HT1080 (cell line): ENCODE results near the gene EIF3I. TPM values are rescaled to one million over a fixed set of nuclear protein-coding genes. Genes with fewer than 3 reads are reported as not detected.

Source experiments
- DNase-seq: peaks from one replicate; pipeline ENCODE4 v3.0.0-alpha.2; 2015; ENCODE audit warnings: low read depth
- polyA plus RNA-seq, 2 experiments: library from polyadenylated mRNA; depleted of rRNA; stranded (reverse); fragments of >200 nt; gene quantifications; 2 replicates each; pipeline ENCODE4 v1.2.3, GENCODE V29; 2015
- total RNA-seq: library from RNA; depleted of rRNA; stranded (reverse); fragments of >200 nt; shearing (Covaris generic); gene quantifications from 2 replicates; pipeline ENCODE4 v1.2.3, GENCODE V29; 2014; rRNA removed

The EIF3I gene
- 640 and 670 TPM in 2 replicates for total RNA-seq
- polyA plus RNA-seq (2015; cell fraction: cytosol; rRNA removed) = 524 and 565 TPM in 2 replicates
- 271 and 341 TPM in 2 replicates for polyA plus RNA-seq (2015; cell fraction: nucleus; rRNA removed)

GRCh38 chr1:32221980-32222755 lies at the start of gene EIF3I, which contains the start of gene TMEM234:
Gene EIF3I (plus strand): TSS chr1:32222407. CDS start chr1:32222442, 35 bp downstream.
Gene TMEM234 (minus strand): TSS chr1:32222353. CDS start chr1:32222322, 31 bp downstream.
- DNase-seq = peak; percentile 87

- DNase-seq = peak; percentile 79
These were observed 49.5 kb upstream of the EIF3I start for GRCh38 chr1:32172621-32173245.

GRCh38 chr1:32178380-32179192 lies 43.6 kb upstream of the EIF3I start:
- DNase-seq = no peak

- no peak for DNase-seq
These were observed 43.1 kb upstream of the EIF3I start for GRCh38 chr1:32179193-32179442.

GRCh38 chr1:32179443-32180185 lies 42.6 kb upstream of the EIF3I start, which contains the start of gene TXLNA:
Gene TXLNA (plus strand): TSS chr1:32179675. CDS start chr1:32180346, 671 bp downstream.
- peak; percentile 90 for DNase-seq

GRCh38 chr1:32180186-32181060 lies 41.8 kb upstream of the EIF3I start:
- peak; percentile 40 for DNase-seq

GRCh38 chr1:32181065-32181464 lies 41.1 kb upstream of the EIF3I start:
- DNase-seq = no peak

- no peak for DNase-seq
These were observed 40.6 kb upstream of the EIF3I start for GRCh38 chr1:32181563-32181962.

GRCh38 chr1:32182060-32182459 lies 40.1 kb upstream of the EIF3I start:
- no peak for DNase-seq

GRCh38 chr1:32184650-32185049 lies 37.6 kb upstream of the EIF3I start:
- DNase-seq = no peak

- DNase-seq = no peak
These were observed 36.1 kb upstream of the EIF3I start for GRCh38 chr1:32186077-32186476.

- DNase-seq = no peak
These were observed 35.7 kb upstream of the EIF3I start for GRCh38 chr1:32186491-32186890.

GRCh38 chr1:32187850-32188249 lies 34.4 kb upstream of the EIF3I start:
- DNase-seq = no peak

- DNase-seq = no peak
These were observed 29.8 kb upstream of the EIF3I start for GRCh38 chr1:32192220-32192948.

- no peak for DNase-seq
These were observed 27.2 kb upstream of the EIF3I start for GRCh38 chr1:32194984-32195383.

- no peak for DNase-seq
These were observed 26.7 kb upstream of the EIF3I start for GRCh38 chr1:32195531-32195930.

GRCh38 chr1:32195972-32196823 lies 26.0 kb upstream of the EIF3I start:
- DNase-seq = no peak

GRCh38 chr1:32197074-32197473 lies 25.1 kb upstream of the EIF3I start:
- no peak for DNase-seq
